ENCODE data around the gene PPP4R4.
"Not testable (repeated sequence)": the region's sequence is repeated elsewhere in the genome, so short reads cannot be mapped to it uniquely, and the experiment has no call there.

- TF ChIP-seq CTCF (IDR thresholded peaks at IDR 0.05; ENCODE audit: borderline replicate concordance, extremely low read depth, low read length, poor library complexity, severe bottlenecking); EZH2 (IDR thresholded peaks at IDR 0.05; ENCODE audit: borderline replicate concordance, low read depth, low read length, severe bottlenecking): not testable (repeated sequence)
Measured at GRCh38 chr14:94218198-94218886, 44.2 kb downstream of the PPP4R4 start.

Measured in DND-41 (cell line).